H1 (cell line): ENCODE measurements around the gene LRRC42. TPM values are rescaled to one million over a fixed set of nuclear protein-coding genes. Genes with fewer than 3 reads are reported as not detected.

Experiments
- BRCA1 ChIP-seq: IDR thresholded peaks from 2 replicates; pipeline ENCODE4 v1.6.1; 2012; ENCODE audit warnings: low read depth, low read length, improper control_type of control experiment
- CBX5 ChIP-seq: fragments of 300-800, 300-1000 bp; sonication (generic); IDR thresholded peaks from 2 replicates; pipeline ENCODE4 v1.7.1; 2016; ENCODE audit warnings: antibody characterized with exemption, low read length, low read depth
- CBX8 ChIP-seq: fragments of 300-800, 300-1000 bp; sonication (generic); IDR thresholded peaks from 2 replicates; pipeline ENCODE4 v1.7.1; 2016; ENCODE audit warnings: low read depth, low read length, borderline replicate concordance
- CEBPB ChIP-seq: IDR thresholded peaks from 2 replicates; pipeline ENCODE4 v1.6.1; 2012; ENCODE audit warnings: low read depth, low read length
- HDAC6 ChIP-seq: IDR thresholded peaks from one replicate; pipeline ENCODE4 v1.7.1; 2012; ENCODE audit warnings: low read depth, mild to moderate bottlenecking, inconsistent platforms, low read length, moderate library complexity
- KDM1A ChIP-seq: fragments of 200-600, 300-600 bp; sonication (generic); IDR thresholded peaks from 2 replicates; pipeline ENCODE4 v1.7.1; 2016; ENCODE audit warnings: mild to moderate bottlenecking, low read length, borderline replicate concordance
- RAD21 ChIP-seq, 2 experiments: IDR thresholded peaks in 1 of 2; conservative IDR thresholded peaks in 1 of 2; 2 replicates each; pipeline ENCODE4 v1.6.1; 2011; ENCODE audit warnings: low read depth in 2 of 2, low read length in 2 of 2, improper control_type of control experiment in 1 of 2, inconsistent platforms in 1 of 2, mild to moderate bottlenecking in 1 of 2, moderate library complexity in 1 of 2
- SUZ12 ChIP-seq: fragments of 200-600 bp; sonication (generic); IDR thresholded peaks from 2 replicates; pipeline ENCODE4 v1.6.1; 2012; ENCODE audit warnings: mild to moderate bottlenecking, inconsistent platforms, low read length, moderate library complexity, mixed read lengths
- polyA plus RNA-seq, 7 experiments: library from polyadenylated mRNA; depleted of rRNA in 3 of 7; stranded (reverse) in 5 of 7; unstranded in 2 of 7; fragments of >200 nt in 5 of 7; fragments of 200-250 nt in 2 of 7; gene quantifications; 1 replicate in 5 of 7; 2 replicates in 1 of 7; 4 replicates in 1 of 7; pipeline versions ENCODE4 v1.2.1 to v1.2.3, GENCODE V29; 2011 to 2013; ENCODE audit warnings: missing spikeins in 2 of 7, mixed read lengths in 2 of 7
- total RNA-seq: library from RNA; stranded (reverse); fragmentation: NEBNext Ultra II Directional; extraction: Animal tissue kit (Norgen Biotek cat#: 25700); gene quantifications from 2 replicates; pipeline ENCODE4 v1.2.1, GENCODE V29; 2021

The LRRC42 gene
- total and polyA plus RNA-seq, 2 of the 8 experiments (the other 6 are each of a cell fraction or from before 2014, with no cell fraction given) = 38.2 to 54.1 TPM

GRCh38 chr1:54002544-54003248 lies 56.5 kb downstream of the LRRC42 start (continued):
- TF ChIP-seq HDAC6 (no peak), CBX8 (no peak), BRCA1 (no peak), CBX5 (no peak), SUZ12 (no peak), RAD21 (IDR thresholded peaks at IDR 0.05 in 1 of 2, conservative IDR thresholded peaks at IDR 0.05 in 1 of 2; ENCODE audit: low read depth in 2 of 2, low read length in 2 of 2) (no peak), CEBPB (no peak), KDM1A (no peak)
